ENCODE results near the gene LRRC7.

The LRRC7 gene

DNA sequence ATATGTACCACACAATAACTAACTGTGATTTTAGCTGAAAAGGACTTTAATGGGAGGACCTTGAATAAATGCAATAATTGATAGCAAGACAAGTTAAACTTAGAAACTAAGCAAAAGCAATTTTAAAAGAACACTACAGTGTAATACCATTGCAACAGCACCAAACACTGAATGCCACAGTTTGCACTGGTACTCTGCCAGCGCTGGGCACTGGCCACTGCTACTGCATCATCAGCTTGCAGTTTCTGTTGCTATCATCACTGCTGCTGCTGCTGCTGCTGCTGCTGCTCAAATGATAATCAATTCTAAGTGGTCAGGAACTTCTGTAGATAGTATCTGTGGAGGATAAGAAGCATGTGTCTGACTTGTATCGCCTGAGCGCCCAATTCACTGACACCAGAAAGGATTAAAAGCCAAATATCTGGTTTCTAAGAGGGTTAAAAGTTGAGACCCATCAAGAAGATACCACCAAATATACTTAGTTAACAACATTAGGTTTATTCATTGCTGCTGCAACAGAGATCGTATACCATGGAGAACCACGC lies 330.8 kb downstream of the LRRC7 start:
- no peak overlapping the region for H3K27ac ChIP-seq
- TF ChIP-seq CTCF (conservative IDR thresholded peaks at IDR 0.05), result no peak

DNA sequence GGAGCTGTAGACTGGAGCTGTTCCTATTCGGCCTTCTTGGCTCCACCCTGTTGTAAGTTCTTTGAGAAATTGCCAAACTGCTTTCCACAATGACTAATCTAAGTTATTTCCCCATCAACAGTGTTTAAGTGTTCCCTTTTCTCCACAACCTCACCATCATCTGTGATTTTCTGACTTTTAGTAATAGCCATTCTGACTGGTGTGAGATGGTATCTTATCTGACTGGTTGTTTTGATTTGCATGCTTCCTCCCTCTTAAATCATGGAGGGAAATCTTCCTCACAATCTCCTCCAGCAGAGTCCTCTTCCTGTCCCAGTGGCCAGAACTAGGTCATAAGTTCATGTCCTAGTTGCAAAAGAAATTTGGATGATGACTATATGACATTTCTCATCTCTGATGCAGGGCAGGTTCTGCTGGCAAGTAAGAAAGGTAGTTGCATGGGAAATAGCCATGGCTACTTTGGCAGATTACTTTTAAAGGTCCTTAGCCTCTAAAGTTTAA lies 343.6 kb downstream of the LRRC7 start:
- TF ChIP-seq CTCF (conservative IDR thresholded peaks at IDR 0.05) (no peak), ZFX (IDR thresholded peaks at IDR 0.05) (no peak)
- H3K27ac ChIP-seq, result no peak overlapping the region

DNA sequence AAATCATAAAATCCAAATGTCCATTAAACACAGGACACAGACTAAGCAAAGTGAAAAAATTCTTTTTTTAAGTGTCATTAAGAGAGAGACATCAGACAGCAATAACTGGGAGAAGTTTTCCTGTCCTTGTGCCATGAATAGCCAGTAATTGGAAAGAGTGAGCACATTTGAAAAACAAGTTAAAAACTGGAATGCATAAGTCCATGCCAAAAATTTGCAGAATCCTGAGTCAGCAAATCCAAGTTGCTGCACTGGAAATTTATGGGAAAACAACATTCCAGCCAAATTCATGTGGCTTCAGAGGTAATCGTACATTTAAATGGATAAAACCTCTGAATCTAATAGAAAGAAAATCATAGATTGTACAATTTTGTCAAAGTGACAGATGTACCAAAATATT lies 346.3 kb downstream of the LRRC7 start:
- TF ChIP-seq ZFX (IDR thresholded peaks at IDR 0.05) (no peak), CTCF (conservative IDR thresholded peaks at IDR 0.05) (no peak)
- no peak overlapping the region for H3K27ac ChIP-seq

DNA sequence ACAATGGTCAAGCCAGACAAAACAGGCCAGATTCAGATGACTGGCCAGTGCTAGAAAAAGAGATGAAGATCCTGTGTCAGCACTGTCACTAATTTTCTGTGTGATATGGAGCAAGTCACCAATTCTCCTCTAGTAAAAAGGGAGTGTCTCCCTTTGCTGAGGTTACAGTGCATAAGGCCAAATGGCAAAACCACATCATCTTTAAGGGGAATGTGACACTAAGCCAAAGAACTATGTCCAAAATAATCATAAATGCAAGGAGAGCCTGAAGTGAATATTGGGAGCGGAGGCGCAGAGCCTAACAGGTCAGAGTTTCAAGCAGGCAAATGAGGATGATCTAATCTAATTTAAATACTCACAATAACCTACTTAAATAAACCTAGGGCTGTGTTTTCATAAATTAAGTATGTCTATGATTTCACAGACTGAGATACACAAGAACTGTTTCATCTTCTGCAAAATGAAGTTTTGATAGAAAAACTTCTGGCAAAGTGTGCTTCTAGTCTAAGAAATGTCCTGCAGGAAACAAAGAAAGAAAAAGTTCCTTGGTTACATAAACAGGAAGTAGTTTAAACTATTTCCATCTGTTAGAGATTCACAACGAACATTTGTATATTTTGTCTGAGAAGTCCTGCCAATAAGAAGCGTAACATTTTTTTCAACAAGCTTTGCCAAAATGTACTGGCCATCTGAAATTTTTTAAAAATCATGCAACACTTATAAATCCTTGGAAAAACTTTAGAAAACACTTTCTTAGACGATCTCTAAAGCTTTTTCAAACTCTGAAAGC lies 347.4 kb downstream of the LRRC7 start:
- H3K27ac ChIP-seq, result no peak overlapping the region
- TF ChIP-seq CTCF (conservative IDR thresholded peaks at IDR 0.05) (no peak), ZFX (IDR thresholded peaks at IDR 0.05) (no peak)

GRCh38 chr1:69919129-69919921 lies 351.6 kb downstream of the LRRC7 start:
- TF ChIP-seq ZFX (IDR thresholded peaks at IDR 0.05) (no peak), CTCF (conservative IDR thresholded peaks at IDR 0.05) (no peak)
- H3K27ac ChIP-seq, result no peak overlapping the region

DNA sequence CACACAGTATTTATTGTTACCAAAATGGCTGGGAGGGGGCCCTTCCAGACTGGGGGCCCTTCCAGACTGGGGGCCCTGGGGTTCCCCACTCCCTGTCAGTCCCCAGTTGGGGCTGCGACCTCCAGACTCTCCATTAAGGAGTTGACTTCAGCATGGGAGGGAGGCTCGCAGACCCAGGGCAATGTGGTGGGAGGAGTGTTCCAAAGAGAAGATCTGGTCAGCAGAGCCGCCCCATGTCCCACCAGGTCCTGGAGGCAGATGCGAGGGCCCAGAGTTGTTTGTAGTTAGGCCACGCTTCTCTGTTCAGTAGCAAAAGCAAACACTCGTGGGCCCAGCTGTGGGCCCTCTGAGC lies 352.2 kb downstream of the LRRC7 start:
- no peak for TF ChIP-seq ZFX (IDR thresholded peaks at IDR 0.05)
- TF ChIP-seq CTCF (conservative IDR thresholded peaks at IDR 0.05), result no peak

DNA sequence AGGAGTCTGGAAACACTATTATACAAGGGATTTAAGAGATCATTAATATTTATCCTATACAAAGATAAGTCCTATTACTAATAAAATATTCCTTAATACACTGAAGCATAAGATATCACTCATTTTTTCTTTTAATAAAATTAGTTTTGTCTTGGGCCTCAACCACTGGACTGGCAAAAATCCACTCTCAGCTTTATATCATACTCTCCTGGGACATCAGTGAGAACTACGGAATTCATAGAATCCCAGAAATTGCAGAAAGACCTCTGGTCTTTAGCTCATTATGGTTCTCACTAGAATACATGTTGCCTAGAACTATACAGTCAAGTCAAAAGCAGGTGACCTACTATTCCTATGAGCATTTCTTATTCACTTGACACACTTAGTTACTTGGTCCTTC lies 352.7 kb downstream of the LRRC7 start:
- H3K27ac ChIP-seq, result no peak overlapping the region
- TF ChIP-seq CTCF (conservative IDR thresholded peaks at IDR 0.05), result no peak
- no peak for TF ChIP-seq ZFX (IDR thresholded peaks at IDR 0.05)

More for the DNA sequence above, 352.2 kb downstream of the LRRC7 start:
- H3K27ac ChIP-seq, result no peak overlapping the region

Measured in C4-2B (cell line).